Gastroesophageal sphincter (tissue), 3 donors: Measurements from ENCODE around the gene TSTD2.
"Not testable (repeated sequence)": the region's sequence is repeated elsewhere in the genome, so short reads cannot be mapped to it uniquely, and the experiment has no call there.

Experiments used
- POLR2A ChIP-seq, 2 donors: fragments of 450-650 bp; IDR thresholded peaks; one replicate each; pipeline ENCODE4 v1.6.1; 2017; ENCODE audit warnings: antibody characterized with exemption in 2 of 2, mild to moderate bottlenecking in 2 of 2, moderate library complexity in 1 of 2
- TF ChIP-seq, protein P1 (sequence below), 4 experiments: fragments of 200-600 bp in 2 of 4; fragments of 450-650 bp in 2 of 4; sonication (generic) in 1 of 4; IDR thresholded peaks; one replicate each; pipeline ENCODE4 v1.5.1; 2017 to 2019; ENCODE audit warnings: antibody characterized with exemption in 4 of 4, mild to moderate bottlenecking in 2 of 4, moderate library complexity in 2 of 4

DNA sequence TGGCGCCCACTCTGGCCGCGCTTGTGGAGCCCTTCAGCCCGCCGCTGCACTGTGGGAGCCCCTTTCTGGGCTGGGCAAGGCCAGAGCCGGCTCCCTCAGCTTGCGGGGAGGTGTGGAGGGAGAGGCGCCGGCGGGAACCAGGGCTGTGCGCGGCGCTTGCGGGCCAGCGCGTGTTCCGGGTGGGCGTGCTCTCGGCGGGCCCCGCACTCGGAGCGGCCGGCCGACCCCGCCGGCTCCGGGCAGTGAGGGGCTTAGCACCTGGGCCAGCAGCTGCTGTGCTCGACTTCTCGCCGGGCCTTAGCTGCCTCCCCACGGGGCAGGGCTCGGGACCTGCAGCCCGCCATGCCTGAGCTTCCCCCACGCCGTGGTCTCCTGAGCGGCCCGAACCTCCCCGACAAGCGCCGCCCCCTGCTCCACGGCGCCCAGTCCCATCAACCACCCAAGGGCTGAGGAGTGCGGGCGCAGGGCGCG is 59.0 kb downstream of the TSTD2 start:
- TF ChIP-seq, protein P1, sequence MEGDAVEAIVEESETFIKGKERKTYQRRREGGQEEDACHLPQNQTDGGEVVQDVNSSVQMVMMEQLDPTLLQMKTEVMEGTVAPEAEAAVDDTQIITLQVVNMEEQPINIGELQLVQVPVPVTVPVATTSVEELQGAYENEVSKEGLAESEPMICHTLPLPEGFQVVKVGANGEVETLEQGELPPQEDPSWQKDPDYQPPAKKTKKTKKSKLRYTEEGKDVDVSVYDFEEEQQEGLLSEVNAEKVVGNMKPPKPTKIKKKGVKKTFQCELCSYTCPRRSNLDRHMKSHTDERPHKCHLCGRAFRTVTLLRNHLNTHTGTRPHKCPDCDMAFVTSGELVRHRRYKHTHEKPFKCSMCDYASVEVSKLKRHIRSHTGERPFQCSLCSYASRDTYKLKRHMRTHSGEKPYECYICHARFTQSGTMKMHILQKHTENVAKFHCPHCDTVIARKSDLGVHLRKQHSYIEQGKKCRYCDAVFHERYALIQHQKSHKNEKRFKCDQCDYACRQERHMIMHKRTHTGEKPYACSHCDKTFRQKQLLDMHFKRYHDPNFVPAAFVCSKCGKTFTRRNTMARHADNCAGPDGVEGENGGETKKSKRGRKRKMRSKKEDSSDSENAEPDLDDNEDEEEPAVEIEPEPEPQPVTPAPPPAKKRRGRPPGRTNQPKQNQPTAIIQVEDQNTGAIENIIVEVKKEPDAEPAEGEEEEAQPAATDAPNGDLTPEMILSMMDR (IDR thresholded peaks at IDR 0.05): not testable (repeated sequence)
- not testable (repeated sequence) for TF ChIP-seq POLR2A (IDR thresholded peaks at IDR 0.05)
